Panc1 (cell line): Measurements from ENCODE around the gene SULF2. TPM values are rescaled to one million over a fixed set of nuclear protein-coding genes. Genes with fewer than 3 reads are reported as not detected.

ENCODE experiments used
- ATAC-seq: fragments of 200-7000 bp; cut with Tn5 transposase; 2 replicates; pipeline ENCODE4 v1.9.1; 2020; ENCODE audit warnings: mild to moderate bottlenecking, moderate library complexity
- BruUV-seq: library from RNA; stranded (reverse); fragments of 400-500 nt; replicated peaks from 2 replicates; lab custom pipeline; 2021; lab: Mats Ljungman, UMichigan
- CTCF ChIA-PET: fragments of 300-600 bp; sonication (Branson Sonifier 250); formaldehyde crosslinking; loops from one replicate; lab custom pipeline; 2022; ENCODE audit warnings: antibody characterized with exemption; lab: Charles Lee
- POLR2A ChIA-PET: fragments of 300-600 bp; sonication (Branson Sonifier 250); formaldehyde crosslinking; loops from one replicate; lab custom pipeline; 2022; ENCODE audit warnings: antibody characterized with exemption; lab: Charles Lee
- DNase-seq: peaks from one replicate; pipeline ENCODE4 v3.0.0-alpha.2; 2010; ENCODE audit warnings: low read depth, low spot score
- H3K27ac ChIP-seq: 2 replicates; pipeline ENCODE4 v1.5.1; 2011; ENCODE audit warnings: mild to moderate bottlenecking, low read length, inconsistent platforms
- H3K27me3 ChIP-seq: fragments of 200-500 bp; sonication (Bioruptor generic); 2 replicates; pipeline ENCODE4 v1.6.0; 2014; ENCODE audit warnings: low read length, inconsistent platforms; ENCODE audit not compliant: control insufficient read depth, insufficient read depth
- H3K36me3 ChIP-seq: fragments of 200-500 bp; sonication (Bioruptor generic); 2 replicates; pipeline ENCODE4 v1.5.1; 2014; ENCODE audit warnings: inconsistent platforms, mild to moderate bottlenecking, low read length, moderate library complexity; ENCODE audit not compliant: control insufficient read depth, insufficient read depth
- H3K4me1 ChIP-seq: 2 replicates; pipeline ENCODE4 v1.5.1; 2011; ENCODE audit warnings: inconsistent platforms, mild to moderate bottlenecking, low read length, moderate library complexity; ENCODE audit not compliant: control insufficient read depth, insufficient read depth
- H3K4me3 ChIP-seq, 2 experiments: 2 replicates each; pipeline ENCODE4 v1.5.1; 2011 to 2012; ENCODE audit warnings: low read depth in 2 of 2, low read length in 2 of 2, mild to moderate bottlenecking in 2 of 2, inconsistent platforms in 1 of 2, moderate library complexity in 1 of 2
- H3K9me3 ChIP-seq: fragments of 200-500 bp; sonication (Bioruptor generic); 2 replicates; pipeline ENCODE4 v1.5.1; 2014; ENCODE audit warnings: low read depth, mild to moderate bottlenecking, inconsistent platforms, low read length, moderate library complexity; ENCODE audit not compliant: control insufficient read depth, insufficient read depth
- CTCF ChIP-seq: fragments of 450-650 bp; IDR thresholded peaks from 2 replicates; pipeline ENCODE4 v1.5.1; 2017; ENCODE audit warnings: mild to moderate bottlenecking
- POLR2AphosphoS5 ChIP-seq: IDR thresholded peaks from 2 replicates; pipeline ENCODE4 v1.6.1; 2012; ENCODE audit warnings: mild to moderate bottlenecking, low read depth, low read length, moderate library complexity
- REST ChIP-seq, 2 experiments: IDR thresholded peaks; 2 replicates each; pipeline ENCODE4 v1.6.1; 2011 to 2012; ENCODE audit warnings: low read depth in 2 of 2, control low read depth in 1 of 2, low read length in 1 of 2, mild to moderate bottlenecking in 1 of 2, moderate library complexity in 1 of 2; ENCODE audit not compliant: insufficient read depth in 1 of 2
- SIN3A ChIP-seq: IDR thresholded peaks from 2 replicates; pipeline ENCODE4 v1.6.1; 2012; ENCODE audit warnings: low read depth, mild to moderate bottlenecking, low read length, moderate library complexity, borderline replicate concordance; ENCODE audit not compliant: insufficient read depth
- TCF7L2 ChIP-seq: IDR thresholded peaks from 2 replicates; pipeline ENCODE4 v1.6.1; 2011; ENCODE audit warnings: mild to moderate bottlenecking, low read depth, low read length, inconsistent platforms
- in situ Hi-C: cut with HindIII; loops from 2 replicates; pipeline ENCODE4 v1.10.0; 2016; ENCODE audit warnings: low sequenced_read_pairs, low pct_unique_long_range_greater_than_20kb
- intact Hi-C: fragments of 100-400 bp; cut with micrococcal nuclease; formaldehyde crosslinking; loops from one replicate; pipeline ENCODE4 v1.10.0; 2022; ENCODE audit not compliant: unreplicated experiment
- total RNA-seq: library from RNA; stranded (reverse); gene quantifications from one replicate; pipeline ENCODE4 v1.2.1, GENCODE V29; 2021; ENCODE audit not compliant: unreplicated experiment

SULF2 gene
- total RNA-seq, 1 experiment from 2014 or later: 1.4 TPM

GRCh38 chr20:47677635-47678453, 107.4 kb downstream of the SULF2 start:
- CTCF ChIA-PET: interaction anchor here (0.6 to 1.4 kb wide), 5 partner anchors 8 to 1209 kb away, joined by 3 to 7 read pairs (median 3); no protein-coding TSS in a partner anchor
- no peak overlapping the region for H3K27ac ChIP-seq
- H3K27me3 ChIP-seq: no peaks in the 10 kb centered on the region
- no peak overlapping the region for H3K4me3 ChIP-seq
- TF ChIP-seq POLR2AphosphoS5 (no peak), SIN3A (no peak), REST (IDR thresholded peaks at IDR 0.05; ENCODE audit: insufficient read depth in 1 of 2, low read depth in 2 of 2, low read length in 1 of 2) (no peak), CTCF (peak; percentile 95), TCF7L2 (no peak)
- ATAC-seq: peak; percentile 88
- no peaks in the 10 kb centered on the region for H3K36me3 ChIP-seq
- no peaks in the 10 kb centered on the region for H3K9me3 ChIP-seq
- intact Hi-C loops (loop anchor here (5.0 kb wide), 1 partner anchor 944 kb away; no protein-coding TSS in a partner anchor), in situ Hi-C loops (no loop called here)
- POLR2A ChIA-PET: interaction anchor here (0.6 kb wide), 1 partner anchor 15 kb away, joined by 5 read pairs; no protein-coding TSS in a partner anchor
- DNase-seq: peak; percentile 22
- no peaks in the 10 kb centered on the region for H3K4me1 ChIP-seq
- BruUV-seq: no TSS peak

GRCh38 chr20:47676912-47677634, 108.2 kb downstream of the SULF2 start:
- BruUV-seq: no TSS peak
- CTCF ChIA-PET: interaction anchor here (0.6 to 1.4 kb wide), 3 partner anchors 13 to 1210 kb away, joined by 3 to 7 read pairs (median 3); no protein-coding TSS in a partner anchor
- H3K4me1 ChIP-seq: no peaks in the 10 kb centered on the region
- intact Hi-C loops (loop anchor here (5.0 kb wide), 1 partner anchor 945 kb away; no protein-coding TSS in a partner anchor), in situ Hi-C loops (no loop called here)
- DNase-seq (no peak), ATAC-seq (no peak; the same call in 1 of the 2 replicates)
- no peaks in the 10 kb centered on the region for H3K36me3 ChIP-seq
- POLR2A ChIA-PET: interaction anchor here (0.6 kb wide), 1 partner anchor 16 kb away, joined by 5 read pairs; no protein-coding TSS in a partner anchor
- no peaks in the 10 kb centered on the region for H3K27me3 ChIP-seq
- H3K9me3 ChIP-seq: no peaks in the 10 kb centered on the region
- H3K27ac ChIP-seq: no peak overlapping the region
- no peak overlapping the region for H3K4me3 ChIP-seq
- TF ChIP-seq POLR2AphosphoS5: no peak
- TF ChIP-seq REST (IDR thresholded peaks at IDR 0.05; ENCODE audit: insufficient read depth in 1 of 2, low read depth in 2 of 2, low read length in 1 of 2): no peak
- TF ChIP-seq CTCF: no peak
- TF ChIP-seq TCF7L2: no peak
- no peak for TF ChIP-seq SIN3A
